WTC11 (cell line): ENCODE measurements around the gene KRT8. TPM values are rescaled to one million over a fixed set of nuclear protein-coding genes. Genes with fewer than 3 reads are reported as not detected.
"Not testable (repeated sequence)": the region's sequence is repeated elsewhere in the genome, so short reads cannot be mapped to it uniquely, and the experiment has no call there.

Experiments
- ATAC-seq: fragments of 200-7000 bp; cut with Tn5 transposase; 2 replicates; pipeline ENCODE4 v1.10.0; 2021; ENCODE audit warnings: mild to moderate bottlenecking, moderate library complexity
- CTCF ChIA-PET: fragments of 300-600 bp; sonication (Branson Sonifier 250); formaldehyde crosslinking; loops from one replicate; lab custom pipeline; 2021; ENCODE audit warnings: antibody characterized with exemption; lab: Charles Lee
- POLR2A ChIA-PET: fragments of 350-600 bp; sonication (Branson Sonifier 250); formaldehyde crosslinking; loops from one replicate; lab custom pipeline; 2021; ENCODE audit warnings: antibody characterized with exemption; lab: Charles Lee
- DNase-seq: peaks from one replicate; pipeline ENCODE4 v3.0.0; 2021; ENCODE audit warnings: low spot score
- H3K27ac Mint-ChIP-seq: 2 replicates; pipeline ENCODE4 v1.8.0; 2021; ENCODE audit warnings: mixed read lengths
- H3K27me3 Mint-ChIP-seq: 2 replicates; pipeline ENCODE4 v1.8.0; 2021; ENCODE audit warnings: low read depth, mild to moderate bottlenecking, moderate library complexity, mixed read lengths
- H3K36me3 Mint-ChIP-seq: 2 replicates; pipeline ENCODE4 v1.8.0; 2021; ENCODE audit warnings: mixed read lengths
- H3K4me1 Mint-ChIP-seq: 2 replicates; pipeline ENCODE4 v1.8.0; 2022; ENCODE audit warnings: mixed read lengths
- H3K4me3 Mint-ChIP-seq: 2 replicates; pipeline ENCODE4 v1.8.0; 2021; ENCODE audit warnings: mild to moderate bottlenecking, moderate library complexity, mixed read lengths
- H3K9me3 Mint-ChIP-seq: 2 replicates; pipeline ENCODE4 v1.8.0; 2021; ENCODE audit warnings: mixed read lengths
- ATF3 ChIP-seq: sonication (generic); formaldehyde crosslinking; conservative IDR thresholded peaks from 2 replicates; pipeline ENCODE4 v1.8.1; 2022; ENCODE audit warnings: mild to moderate bottlenecking, missing genetic modification reagents
- CTCF ChIP-seq: fragments of 200-600 bp; IDR thresholded peaks from 2 replicates; pipeline ENCODE4 v1.8.0; 2022; ENCODE audit warnings: antibody characterized with exemption
- E2F4 ChIP-seq: sonication (generic); formaldehyde crosslinking; IDR thresholded peaks from 2 replicates; pipeline ENCODE4 v1.8.1; 2022; ENCODE audit warnings: low read depth, mild to moderate bottlenecking, moderate library complexity, missing genetic modification reagents, borderline replicate concordance
- E2F5 ChIP-seq: sonication (generic); formaldehyde crosslinking; IDR thresholded peaks from 2 replicates; pipeline ENCODE4 v1.8.1; 2022; ENCODE audit warnings: mild to moderate bottlenecking, moderate library complexity, missing genetic modification reagents
- FOXP1 ChIP-seq: sonication (generic); formaldehyde crosslinking; IDR thresholded peaks from 2 replicates; pipeline ENCODE4 v1.8.0; 2022; ENCODE audit warnings: missing genetic modification reagents, mild to moderate bottlenecking, moderate library complexity, borderline replicate concordance
- GABPB1 ChIP-seq: sonication (generic); formaldehyde crosslinking; IDR thresholded peaks from 2 replicates; pipeline ENCODE4 v1.8.1; 2023; ENCODE audit warnings: mild to moderate bottlenecking, missing genetic modification reagents
- GTF2I ChIP-seq: fragments of 250-450 bp; sonication (Bioruptor Pico); conservative IDR thresholded peaks from 2 replicates; pipeline ENCODE4 v1.4.0; 2021; ENCODE audit warnings: mild to moderate bottlenecking
- MXD4 ChIP-seq: fragments of 250-450 bp; sonication (Bioruptor Pico); IDR thresholded peaks from 2 replicates; pipeline ENCODE4 v1.8.0; 2021; ENCODE audit warnings: mild to moderate bottlenecking, moderate library complexity, borderline replicate concordance
- NFYB ChIP-seq: sonication (generic); formaldehyde crosslinking; conservative IDR thresholded peaks from 2 replicates; pipeline ENCODE4 v1.8.0; 2022; ENCODE audit warnings: low read depth, missing genetic modification reagents
- NR1H2 ChIP-seq: sonication (generic); formaldehyde crosslinking; IDR thresholded peaks from 2 replicates; pipeline ENCODE4 v1.9.0; 2021; ENCODE audit warnings: mild to moderate bottlenecking, moderate library complexity, missing genetic modification reagents
- OVOL2 ChIP-seq: fragments of 250-450 bp; sonication (Bioruptor Pico); IDR thresholded peaks from 2 replicates; pipeline ENCODE4 v1.9.0; 2021; ENCODE audit warnings: mild to moderate bottlenecking, borderline replicate concordance
- SP1 ChIP-seq: sonication (generic); formaldehyde crosslinking; conservative IDR thresholded peaks from 2 replicates; pipeline ENCODE4 v1.8.1; 2022; ENCODE audit warnings: missing genetic modification reagents
- TEAD1 ChIP-seq: sonication (generic); formaldehyde crosslinking; IDR thresholded peaks from 2 replicates; pipeline ENCODE4 v1.8.0; 2022; ENCODE audit warnings: mild to moderate bottlenecking, missing genetic modification reagents
- USF2 ChIP-seq: sonication (generic); formaldehyde crosslinking; IDR thresholded peaks from 2 replicates; pipeline ENCODE4 v1.8.1; 2023; ENCODE audit warnings: mild to moderate bottlenecking, missing genetic modification reagents, moderate library complexity
- ZNF121 ChIP-seq: sonication (generic); formaldehyde crosslinking; IDR thresholded peaks from 2 replicates; pipeline ENCODE4 v1.8.0; 2023; ENCODE audit warnings: missing genetic modification reagents
- ZNF671 ChIP-seq: fragments of 250-450 bp; sonication (Bioruptor Pico); IDR thresholded peaks from 2 replicates; pipeline ENCODE4 v1.8.0; 2021; ENCODE audit warnings: mild to moderate bottlenecking
- ZSCAN18 ChIP-seq: fragments of 250-450 bp; sonication (Bioruptor Pico); IDR thresholded peaks from 2 replicates; pipeline ENCODE4 v2.1.2; 2022; ENCODE audit warnings: mild to moderate bottlenecking, moderate library complexity
- total RNA-seq: library from RNA; stranded (reverse); gene quantifications from 3 replicates; pipeline ENCODE4 v1.2.3, GENCODE V29; 2021

The KRT8 gene
- total RNA-seq, 1 experiment from 2014 or later: 477 TPM

GRCh38 chr12:52890417-52890816, 14.5 kb downstream of the KRT8 start (continued):
- TF ChIP-seq USF2 (CRISPR knock-in tag): no peak

- H3K4me1 Mint-ChIP-seq: no peaks in the 10 kb centered on the region
- no peak overlapping the region for H3K4me3 Mint-ChIP-seq
- no peak overlapping the region for H3K27ac Mint-ChIP-seq
- TF ChIP-seq GTF2I (peak; percentile 55; the same call in 1 of the 2 replicates), CTCF (peak; percentile 98), ATF3 (CRISPR knock-in tag) (no peak), E2F4 (CRISPR knock-in tag) (no peak), ZNF121 (CRISPR knock-in tag) (peak; percentile 100), GABPB1 (peak; percentile 95)
- POLR2A ChIA-PET: interaction anchor here (0.8 to 2.2 kb wide), 5 partner anchors 19 to 96 kb away, joined by 3 to 10 read pairs (median 4); partner anchors contain the start of genes KRT18 and KRT8
- H3K9me3 Mint-ChIP-seq: no peaks in the 10 kb centered on the region
- ATAC-seq: peak; percentile 74
- DNase-seq: peak; percentile 92
- CTCF ChIA-PET: interaction anchor here (0.6 to 10.1 kb wide), 44 partner anchors 11 to 703 kb away, joined by 3 to 526 read pairs (median 4); partner anchors contain the start of genes EIF4B and KRT8
- no peaks in the 10 kb centered on the region for H3K36me3 Mint-ChIP-seq
- no peaks in the 10 kb centered on the region; the same call in 1 of the 2 replicates for H3K27me3 Mint-ChIP-seq
Measured at GRCh38 chr12:52884526-52885293, 20.2 kb downstream of the KRT8 start.

GRCh38 chr12:52880499-52880898, 24.4 kb downstream of the KRT8 start:
- POLR2A ChIA-PET: interaction anchor here (0.6 to 1.8 kb wide), 2 partner anchors 24 to 27 kb away, joined by 4 read pairs; partner anchors contain the start of gene KRT8
- DNase-seq, H3K36me3 Mint-ChIP-seq, H3K4me3 Mint-ChIP-seq, H3K27me3 Mint-ChIP-seq, H3K9me3 Mint-ChIP-seq, ATAC-seq, H3K27ac Mint-ChIP-seq: not testable (repeated sequence)
- peaks cover 12% of the 10 kb centered on the region for H3K4me1 Mint-ChIP-seq
- CTCF ChIA-PET: interaction anchor here (1.0 to 10.1 kb wide), 35 partner anchors 11 to 760 kb away, joined by 3 to 526 read pairs (median 8); partner anchors contain the start of genes KRT78, KRT8 and SPRYD3
- 0 out of 2 replicates have a peak, but pooled peaks have one; percentile 4 for TF ChIP-seq SP1 (CRISPR knock-in tag)

GRCh38 chr12:52879394-52880351, 25.2 kb downstream of the KRT8 start:
- Mint-ChIP-seq H3K27ac (0 out of 2 replicates have a peak overlapping the region, but pooled peaks have one; percentile 60), H3K4me3 (peak overlapping the region; percentile 74), H3K4me1 (peaks cover 14% of the 10 kb centered on the region), H3K9me3 (no peaks in the 10 kb centered on the region), H3K36me3 (no peaks in the 10 kb centered on the region), H3K27me3 (peaks cover 12% of the 10 kb centered on the region)
- ChIA-PET POLR2A (interaction anchor here (0.5 to 1.8 kb wide), 4 partner anchors 25 to 496 kb away, joined by 3 to 4 read pairs (median 4); partner anchors contain the start of gene KRT8), CTCF (interaction anchor here (0.6 to 10.1 kb wide), 118 partner anchors 10 to 759 kb away, joined by 3 to 526 read pairs (median 4); partner anchors contain the start of genes EIF4B, KRT72, KRT78 and KRT8)
- peak; percentile 80 for ATAC-seq
- DNase-seq: peak; percentile 86
- no peak for TF ChIP-seq NR1H2 (CRISPR knock-in tag)
- no peak for TF ChIP-seq FOXP1
- TF ChIP-seq E2F5 (CRISPR knock-in tag): 0 out of 2 replicates have a peak, but pooled peaks have one; percentile 21
- TF ChIP-seq NFYB (CRISPR knock-in tag): no peak
- no peak for TF ChIP-seq OVOL2
- no peak for TF ChIP-seq TEAD1 (CRISPR knock-in tag)
- TF ChIP-seq MXD4 (CRISPR knock-in tag): no peak
- TF ChIP-seq ZSCAN18 (CRISPR knock-in tag): no peak
- TF ChIP-seq ZNF671 (CRISPR knock-in tag): no peak
